HepG2 (cell line): ENCODE data around the gene EPS8. TPM values are rescaled to one million over a fixed set of nuclear protein-coding genes. Genes with fewer than 3 reads are reported as not detected.

Source experiments
- KAT8 ChIP-seq: IDR thresholded peaks from 2 replicates; pipeline ENCODE4 v1.6.1; 2016; ENCODE audit warnings: missing genetic modification reagents, missing compliant biosample characterization
- ZBTB42 ChIP-seq: sonication (generic); formaldehyde crosslinking; IDR thresholded peaks from 2 replicates; pipeline ENCODE4 v1.5.0; 2020; ENCODE audit warnings: mild to moderate bottlenecking, missing genetic modification reagents
- ZKSCAN8 ChIP-seq: IDR thresholded peaks from 2 replicates; pipeline ENCODE4 v1.6.1; 2016; ENCODE audit warnings: borderline replicate concordance, missing genetic modification reagents, missing compliant biosample characterization
- ZNF576 ChIP-seq: sonication (generic); formaldehyde crosslinking; IDR thresholded peaks from 2 replicates; pipeline ENCODE4 v1.4.0; 2020; ENCODE audit warnings: mild to moderate bottlenecking, missing genetic modification reagents
- polyA plus RNA-seq, 8 experiments: library from polyadenylated mRNA; depleted of rRNA in 3 of 8; stranded (reverse) in 7 of 8; unstranded in 1 of 8; fragments of >200 nt; fragmentation: Illumina TruSeq in 4 of 8; extraction: Trizol in 4 of 8; gene quantifications; 2 replicates each; pipeline versions ENCODE4 v1.2.1 to v1.2.3, GENCODE V29; 2011 to 2016; ENCODE audit warnings: low read depth in 4 of 8, missing spikeins in 1 of 8, mixed read lengths in 1 of 8; ENCODE audit not compliant: insufficient read depth in 1 of 8
- total RNA-seq, 5 experiments: library from RNA; depleted of rRNA; stranded (reverse); fragments of >200 nt; fragmentation: Illumina TruSeq; extraction: Trizol; gene quantifications; 2 replicates each; pipeline ENCODE4 v1.2.3, GENCODE V29; 2016; ENCODE audit warnings: low read depth in 1 of 5
- TF ChIP-seq, protein P1 (sequence below): sonication (generic); formaldehyde crosslinking; IDR thresholded peaks from 2 replicates; pipeline ENCODE4 v1.5.1; 2020; ENCODE audit warnings: mild to moderate bottlenecking, missing genetic modification reagents, moderate library complexity
- TF ChIP-seq, protein P2 (sequence below): sonication (generic); formaldehyde crosslinking; conservative IDR thresholded peaks from 2 replicates; pipeline ENCODE4 v1.4.0; 2020; ENCODE audit warnings: missing genetic modification reagents

The EPS8 gene
- total and polyA plus RNA-seq, 2 of the 13 experiments (the other 11 are each of a cell fraction or from before 2014, with no cell fraction given): 37.1 to 43.4 TPM

- TF ChIP-seq, protein P1, sequence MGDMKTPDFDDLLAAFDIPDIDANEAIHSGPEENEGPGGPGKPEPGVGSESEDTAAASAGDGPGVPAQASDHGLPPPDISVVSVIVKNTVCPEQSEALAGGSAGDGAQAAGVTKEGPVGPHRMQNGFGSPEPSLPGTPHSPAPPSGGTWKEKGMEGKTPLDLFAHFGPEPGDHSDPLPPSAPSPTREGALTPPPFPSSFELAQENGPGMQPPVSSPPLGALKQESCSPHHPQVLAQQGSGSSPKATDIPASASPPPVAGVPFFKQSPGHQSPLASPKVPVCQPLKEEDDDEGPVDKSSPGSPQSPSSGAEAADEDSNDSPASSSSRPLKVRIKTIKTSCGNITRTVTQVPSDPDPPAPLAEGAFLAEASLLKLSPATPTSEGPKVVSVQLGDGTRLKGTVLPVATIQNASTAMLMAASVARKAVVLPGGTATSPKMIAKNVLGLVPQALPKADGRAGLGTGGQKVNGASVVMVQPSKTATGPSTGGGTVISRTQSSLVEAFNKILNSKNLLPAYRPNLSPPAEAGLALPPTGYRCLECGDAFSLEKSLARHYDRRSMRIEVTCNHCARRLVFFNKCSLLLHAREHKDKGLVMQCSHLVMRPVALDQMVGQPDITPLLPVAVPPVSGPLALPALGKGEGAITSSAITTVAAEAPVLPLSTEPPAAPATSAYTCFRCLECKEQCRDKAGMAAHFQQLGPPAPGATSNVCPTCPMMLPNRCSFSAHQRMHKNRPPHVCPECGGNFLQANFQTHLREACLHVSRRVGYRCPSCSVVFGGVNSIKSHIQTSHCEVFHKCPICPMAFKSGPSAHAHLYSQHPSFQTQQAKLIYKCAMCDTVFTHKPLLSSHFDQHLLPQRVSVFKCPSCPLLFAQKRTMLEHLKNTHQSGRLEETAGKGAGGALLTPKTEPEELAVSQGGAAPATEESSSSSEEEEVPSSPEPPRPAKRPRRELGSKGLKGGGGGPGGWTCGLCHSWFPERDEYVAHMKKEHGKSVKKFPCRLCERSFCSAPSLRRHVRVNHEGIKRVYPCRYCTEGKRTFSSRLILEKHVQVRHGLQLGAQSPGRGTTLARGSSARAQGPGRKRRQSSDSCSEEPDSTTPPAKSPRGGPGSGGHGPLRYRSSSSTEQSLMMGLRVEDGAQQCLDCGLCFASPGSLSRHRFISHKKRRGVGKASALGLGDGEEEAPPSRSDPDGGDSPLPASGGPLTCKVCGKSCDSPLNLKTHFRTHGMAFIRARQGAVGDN (CRISPR knock-in tag): peak; percentile 98
- TF ChIP-seq ZNF576 (CRISPR knock-in tag) (0 out of 2 replicates have a peak, but pooled peaks have one; percentile 57), ZKSCAN8 (peak; percentile 19; the same call in 1 of the 2 replicates), KAT8 (CRISPR knock-in tag) (peak; percentile 66), ZBTB42 (peak; percentile 91; the same call in 1 of the 2 replicates)
- TF ChIP-seq, protein P2, sequence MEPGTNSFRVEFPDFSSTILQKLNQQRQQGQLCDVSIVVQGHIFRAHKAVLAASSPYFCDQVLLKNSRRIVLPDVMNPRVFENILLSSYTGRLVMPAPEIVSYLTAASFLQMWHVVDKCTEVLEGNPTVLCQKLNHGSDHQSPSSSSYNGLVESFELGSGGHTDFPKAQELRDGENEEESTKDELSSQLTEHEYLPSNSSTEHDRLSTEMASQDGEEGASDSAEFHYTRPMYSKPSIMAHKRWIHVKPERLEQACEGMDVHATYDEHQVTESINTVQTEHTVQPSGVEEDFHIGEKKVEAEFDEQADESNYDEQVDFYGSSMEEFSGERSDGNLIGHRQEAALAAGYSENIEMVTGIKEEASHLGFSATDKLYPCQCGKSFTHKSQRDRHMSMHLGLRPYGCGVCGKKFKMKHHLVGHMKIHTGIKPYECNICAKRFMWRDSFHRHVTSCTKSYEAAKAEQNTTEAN (CRISPR knock-in tag): peak; percentile 88
These were observed at the start of gene EPS8 (continued) for GRCh38 chr12:15789220-15790171.
